Tibial artery (tissue), 4 donors: ENCODE data around the gene SCUBE2.
"Not testable (repeated sequence)": the region's sequence is repeated elsewhere in the genome, so short reads cannot be mapped to it uniquely, and the experiment has no call there.

ENCODE experiments used
- DNase-seq, 2 donors: peaks; one replicate each; pipeline ENCODE4 v3.0.0-alpha.2; 2019
- H3K27ac ChIP-seq, 2 donors: fragments of 200-600 bp; sonication (generic) in 1 of 2; 1 replicate in 1 of 2; 2 replicates in 1 of 2; pipeline ENCODE4 v1.5.1; 2018 to 2019; ENCODE audit warnings: mild to moderate bottlenecking in 1 of 2
- H3K27me3 ChIP-seq, 2 donors: fragments of 200-600 bp; sonication (generic) in 1 of 2; one replicate each; pipeline versions ENCODE4 v1.5.1 to v1.6.0; 2016 to 2019
- H3K36me3 ChIP-seq, 3 donors: fragments of 200-600 bp; sonication (generic) in 2 of 3; one replicate each; pipeline ENCODE4 v1.5.1; 2016 to 2019; ENCODE audit warnings: mild to moderate bottlenecking in 2 of 3
- H3K4me1 ChIP-seq, 4 donors: fragments of 200-600 bp; sonication (generic) in 2 of 4; 1 replicate in 3 of 4; 2 replicates in 1 of 4; pipeline ENCODE4 v1.5.1; 2016 to 2019
- H3K4me3 ChIP-seq, 2 donors: fragments of 200-600 bp; sonication (generic) in 1 of 2; 1 replicate in 1 of 2; 2 replicates in 1 of 2; pipeline ENCODE4 v1.5.1; 2018 to 2019; ENCODE audit warnings: mild to moderate bottlenecking in 2 of 2
- H3K9me3 ChIP-seq, 3 donors: fragments of 200-600 bp; sonication (generic) in 1 of 3; one replicate each; pipeline ENCODE4 v1.5.1; 2016 to 2019
- CTCF ChIP-seq, 2 experiments: fragments of 200-600 bp in 1 of 2; fragments of 450-650 bp in 1 of 2; IDR thresholded peaks; one replicate each; pipeline ENCODE4 v1.5.1; 2017 to 2019; ENCODE audit warnings: antibody characterized with exemption in 2 of 2, mild to moderate bottlenecking in 1 of 2, moderate library complexity in 1 of 2
- intact Hi-C: fragments of 100-400 bp; cut with DNase I; formaldehyde crosslinking; loops from one replicate; pipeline ENCODE4 v1.15.0; 2023; ENCODE audit warnings: low total_unique reads

SCUBE2 gene

GRCh38 chr11:9014826-9015225, 76.6 kb downstream of the SCUBE2 start:
- DNase-seq, result no peak
- Histone ChIP-seq H3K4me1 (no peaks in the 10 kb centered on the region), H3K27ac (no peak overlapping the region), H3K27me3 (no peaks in the 10 kb centered on the region), H3K9me3 (no peaks in the 10 kb centered on the region), H3K4me3 (no peak overlapping the region), H3K36me3 (no peaks in the 10 kb centered on the region)
- TF ChIP-seq CTCF (IDR thresholded peaks at IDR 0.05), result no peak
- intact Hi-C loops, result loop anchor here (5.0 kb wide), 1 partner anchor 122 kb away; no protein-coding TSS in a partner anchor

- no peaks in the 10 kb centered on the region for H3K4me1 ChIP-seq
- no peak for DNase-seq
- H3K9me3 ChIP-seq, result no peaks in the 10 kb centered on the region
- no peak overlapping the region for H3K4me3 ChIP-seq
- intact Hi-C loops, result loop anchor here (5.0 kb wide), 1 partner anchor 124 kb away; no protein-coding TSS in a partner anchor
- H3K27ac ChIP-seq, result no peak overlapping the region
- no peak for TF ChIP-seq CTCF (IDR thresholded peaks at IDR 0.05)
- no peaks in the 10 kb centered on the region for H3K36me3 ChIP-seq
- H3K27me3 ChIP-seq, result no peaks in the 10 kb centered on the region
Observed at GRCh38 chr11:9013373-9013772, 78.0 kb downstream of the SCUBE2 start.

GRCh38 chr11:9009538-9009937, 81.9 kb downstream of the SCUBE2 start:
- H3K9me3 ChIP-seq, H3K27ac ChIP-seq, DNase-seq, H3K36me3 ChIP-seq, H3K4me3 ChIP-seq, H3K27me3 ChIP-seq, intact Hi-C loops, H3K4me1 ChIP-seq: not testable (repeated sequence)

GRCh38 chr11:9008661-9009060, 82.7 kb downstream of the SCUBE2 start:
- DNase-seq, result no peak
- no peak for TF ChIP-seq CTCF (IDR thresholded peaks at IDR 0.05)

GRCh38 chr11:9008011-9008550, 83.3 kb downstream of the SCUBE2 start:
- Histone ChIP-seq H3K36me3 (no peaks in the 10 kb centered on the region), H3K27ac (no peak overlapping the region), H3K4me3 (no peak overlapping the region), H3K4me1 (peaks cover 0 to 18% (median 15%) of the 10 kb centered on the region in 4 donors), H3K27me3 (no peaks in the 10 kb centered on the region), H3K9me3 (no peaks in the 10 kb centered on the region)
- DNase-seq, result no peak
- no peak for TF ChIP-seq CTCF (IDR thresholded peaks at IDR 0.05)
- intact Hi-C loops, result no loop called here

More at GRCh38 chr11:9008661-9009060, 82.7 kb downstream of the SCUBE2 start:
- intact Hi-C loops, result no loop called here
- Histone ChIP-seq H3K27me3 (no peaks in the 10 kb centered on the region), H3K27ac (no peak overlapping the region), H3K4me3 (no peak overlapping the region), H3K9me3 (no peaks in the 10 kb centered on the region), H3K4me1 (peaks cover 0 to 12% (median 9%) of the 10 kb centered on the region in 4 donors), H3K36me3 (no peaks in the 10 kb centered on the region)

- no peak for DNase-seq
- intact Hi-C loops, result no loop called here
Observed at GRCh38 chr11:9005087-9005486, 86.3 kb downstream of the SCUBE2 start.

More at GRCh38 chr11:9005087-9005486, 86.3 kb downstream of the SCUBE2 start:
- no peaks in the 10 kb centered on the region for H3K9me3 ChIP-seq
- TF ChIP-seq CTCF (IDR thresholded peaks at IDR 0.05), result no peak
- H3K4me1 ChIP-seq, result peaks cover 0 to 20% (median 18%) of the 10 kb centered on the region in 4 donors
- no peak overlapping the region for H3K27ac ChIP-seq
- no peaks in the 10 kb centered on the region for H3K27me3 ChIP-seq
- H3K4me3 ChIP-seq, result no peak overlapping the region
- H3K36me3 ChIP-seq, result no peaks in the 10 kb centered on the region
